Omental fat pad (tissue), 4 donors: ENCODE data around the gene AGBL4. TPM values are rescaled to one million over a fixed set of nuclear protein-coding genes. Genes with fewer than 3 reads are reported as not detected.

ENCODE experiments used
- ATAC-seq: fragments of 150-250 bp; one replicate; pipeline ENCODE4 v1.9.1; 2016; ENCODE audit warnings: mild to moderate bottlenecking, moderate library complexity; ENCODE audit not compliant: low FRiP score
- DNase-seq: peaks from one replicate; pipeline ENCODE4 v3.0.0-alpha.2; 2019; ENCODE audit warnings: low spot score
- CTCF ChIP-seq, 3 donors: fragments of 450-650 bp; IDR thresholded peaks; one replicate each; pipeline ENCODE4 v1.5.1; 2016 to 2017; ENCODE audit warnings: antibody characterized with exemption in 3 of 3, mild to moderate bottlenecking in 3 of 3, moderate library complexity in 2 of 3
- total RNA-seq, 4 donors: library from RNA; depleted of rRNA; stranded (reverse); fragments of >200 nt; gene quantifications; one replicate each; pipeline ENCODE4 v1.1.0, GENCODE V29; 2016

AGBL4 gene
- total RNA-seq, 4 donors from 2014 or later: 0.31 to 1.1 (median 0.50) TPM

DNA sequence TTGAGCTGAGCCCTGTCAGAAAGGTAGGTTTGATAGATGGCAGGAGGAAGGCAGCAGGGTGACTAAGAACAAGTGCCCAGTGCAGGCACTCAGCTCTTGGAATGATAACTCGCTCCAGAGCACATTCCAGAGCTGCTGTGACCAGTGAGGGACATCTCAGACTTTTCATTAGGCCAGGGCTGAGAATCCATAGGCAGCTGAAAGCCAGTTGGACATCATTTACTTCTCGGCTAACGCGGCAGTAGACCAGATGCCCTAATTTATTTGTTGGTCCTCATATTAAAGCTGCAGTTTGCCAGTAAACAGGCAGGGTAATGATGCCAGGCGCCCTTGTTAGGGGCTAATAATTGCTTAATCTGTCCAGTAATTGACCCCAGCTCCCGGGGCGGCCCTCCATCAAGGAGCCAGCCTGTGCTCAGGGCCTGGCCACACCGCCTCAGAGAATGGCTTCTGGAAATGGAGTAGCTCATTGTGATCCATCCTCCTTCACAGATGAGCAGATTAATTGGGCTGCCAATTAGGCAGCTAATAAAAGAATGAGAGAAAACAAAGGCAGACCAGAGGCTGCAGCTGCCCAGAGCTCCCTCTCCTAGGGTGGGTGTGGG, 1369.0 kb downstream of the AGBL4 start:
- ATAC-seq: no peak
- no peak for DNase-seq
- no peak for TF ChIP-seq CTCF (IDR thresholded peaks at IDR 0.05)

- TF ChIP-seq CTCF (IDR thresholded peaks at IDR 0.05): no peak
- no peak for ATAC-seq
These were observed 1371.4 kb downstream of the AGBL4 start for GRCh38 chr1:48652334-48652733.

DNA sequence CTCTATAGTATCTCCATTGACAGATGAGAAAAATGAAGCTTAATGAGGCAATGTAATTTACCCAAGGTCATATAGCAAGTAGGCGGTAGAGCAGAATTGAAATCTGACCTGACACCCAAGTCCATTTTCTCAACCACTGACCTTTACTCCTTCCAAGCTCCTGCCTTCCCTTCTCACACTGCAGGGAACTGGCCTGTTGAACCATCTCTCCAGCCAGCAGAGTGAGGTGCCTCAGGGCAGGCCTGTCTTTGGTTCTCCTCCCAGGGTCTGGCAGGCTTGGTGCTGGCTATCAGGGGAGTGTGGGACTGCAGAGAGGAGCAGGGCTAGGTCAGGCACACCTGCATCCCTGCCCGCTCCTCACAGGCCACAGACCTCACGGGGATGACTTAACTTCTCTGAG, 1373.9 kb downstream of the AGBL4 start:
- DNase-seq: no peak
- no peak for ATAC-seq
- no peak for TF ChIP-seq CTCF (IDR thresholded peaks at IDR 0.05)

More at GRCh38 chr1:48652334-48652733, 1371.4 kb downstream of the AGBL4 start:
- no peak for DNase-seq

GRCh38 chr1:48645883-48646282, 1377.9 kb downstream of the AGBL4 start:
- ATAC-seq: no peak
- TF ChIP-seq CTCF (IDR thresholded peaks at IDR 0.05): no peak
- DNase-seq: no peak

GRCh38 chr1:48644905-48645605, 1378.7 kb downstream of the AGBL4 start:
- TF ChIP-seq CTCF (IDR thresholded peaks at IDR 0.05): no peak
- ATAC-seq (no peak), DNase-seq (no peak)

DNA sequence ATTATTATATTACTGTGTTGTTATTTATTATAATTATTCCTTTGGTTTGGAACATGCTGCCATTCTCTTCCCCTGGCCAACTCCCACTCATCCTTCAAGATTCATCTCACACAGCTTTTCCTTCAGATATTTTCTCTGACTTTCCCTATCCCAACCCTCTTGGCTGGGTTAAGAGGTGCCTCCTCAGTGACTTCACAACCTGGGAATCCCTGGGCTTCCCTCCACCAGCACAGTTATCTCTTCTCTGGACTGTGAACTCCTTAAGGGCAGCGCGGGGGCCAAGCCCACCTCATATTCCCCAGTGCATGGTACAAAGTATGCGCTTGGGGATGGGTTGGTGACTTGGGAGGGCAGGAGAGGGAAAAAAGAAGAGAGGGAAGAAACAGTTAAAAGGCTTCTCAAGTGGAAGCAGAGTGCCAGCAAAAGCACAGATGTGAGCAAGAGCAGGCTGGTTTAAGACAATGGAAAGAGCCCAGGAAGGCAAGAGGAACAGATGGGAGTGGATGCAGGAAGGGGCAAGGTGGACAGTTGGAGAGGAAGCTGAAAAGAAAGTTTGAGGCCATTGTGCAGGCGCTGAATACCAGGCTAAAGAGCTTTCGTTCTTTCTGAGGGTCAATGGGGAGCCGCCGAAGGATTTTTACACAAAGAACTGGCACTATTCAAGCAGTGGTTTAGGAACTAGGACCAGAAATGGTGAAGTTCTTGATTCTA, 1379.4 kb downstream of the AGBL4 start:
- ATAC-seq (peak; percentile 73), DNase-seq (no peak)
- no peak for TF ChIP-seq CTCF (IDR thresholded peaks at IDR 0.05)
